Stimulated activated CD4-positive, alpha-beta T cell treated with anti-CD3 and anti-CD28 coated beads, Interleukin-15, amount 100 ng/mL, for 24 hours (primary cell): ENCODE measurements around the gene TBC1D16.
"Not testable (repeated sequence)": the region's sequence is repeated elsewhere in the genome, so short reads cannot be mapped to it uniquely, and the experiment has no call there.

ENCODE experiments used
- DNase-seq: peaks from one replicate; pipeline ENCODE4 v3.0.0-alpha.2; 2020

TBC1D16 gene

GRCh38 chr17:80051681-80052080 lies 16.0 kb upstream of the TBC1D16 start:
- no peak for DNase-seq

GRCh38 chr17:80050706-80051105 lies 15.0 kb upstream of the TBC1D16 start:
- DNase-seq = no peak

GRCh38 chr17:80049986-80050385 lies 14.3 kb upstream of the TBC1D16 start:
- no peak for DNase-seq

- DNase-seq = no peak
Measured at GRCh38 chr17:80047176-80047575, 11.5 kb upstream of the TBC1D16 start.

GRCh38 chr17:80046709-80047108 lies 11.0 kb upstream of the TBC1D16 start:
- not testable (repeated sequence) for DNase-seq

GRCh38 chr17:80045703-80046102 lies 10.0 kb upstream of the TBC1D16 start:
- no peak for DNase-seq

- no peak for DNase-seq
Measured at GRCh38 chr17:80043963-80044362, 8.3 kb upstream of the TBC1D16 start.

- DNase-seq = peak; percentile 48
Measured at GRCh38 chr17:80036715-80037477, 1.2 kb upstream of the TBC1D16 start.

GRCh38 chr17:80035937-80036714 lies 454 bp upstream of the TBC1D16 start, which contains the start of gene CCDC40:
CCDC40 (plus strand) TSS chr17:80036642; CDS start chr17:80036663, 21 bp downstream.
- peak; percentile 80 for DNase-seq

GRCh38 chr17:80034791-80035686 lies 633 bp downstream of the TBC1D16 start:
- peak; percentile 66 for DNase-seq

- DNase-seq = no peak
Measured at GRCh38 chr17:80033840-80034239, 1.8 kb downstream of the TBC1D16 start.

- DNase-seq = no peak
Measured at GRCh38 chr17:80032614-80033171, 3.0 kb downstream of the TBC1D16 start.

GRCh38 chr17:80031691-80032430 lies 3.8 kb downstream of the TBC1D16 start:
- no peak for DNase-seq

GRCh38 chr17:80030730-80031410 lies 4.8 kb downstream of the TBC1D16 start:
- DNase-seq = no peak

- DNase-seq = no peak
Measured at GRCh38 chr17:80029258-80029974, 6.3 kb downstream of the TBC1D16 start.

- no peak for DNase-seq
Measured at GRCh38 chr17:80028030-80028429, 7.6 kb downstream of the TBC1D16 start.

- no peak for DNase-seq
Measured at GRCh38 chr17:80027043-80027435, 8.6 kb downstream of the TBC1D16 start.

GRCh38 chr17:80026359-80027042 lies 9.2 kb downstream of the TBC1D16 start:
- DNase-seq = no peak

GRCh38 chr17:80025796-80026195 lies 9.9 kb downstream of the TBC1D16 start:
- no peak for DNase-seq

GRCh38 chr17:80025140-80025539 lies 10.5 kb downstream of the TBC1D16 start:
- DNase-seq = no peak
